Right renal cortex interstitium (tissue), 3 donors: ENCODE results near the gene ZNRD2. TPM values are rescaled to one million over a fixed set of nuclear protein-coding genes. Genes with fewer than 3 reads are reported as not detected.
"Not testable (repeated sequence)": the region's sequence is repeated elsewhere in the genome, so short reads cannot be mapped to it uniquely, and the experiment has no call there.

Source experiments
- DNase-seq, 3 donors: peaks; one replicate each; pipeline ENCODE4 v3.0.0-alpha.2; 2013; ENCODE audit warnings: low read depth in 3 of 3, low spot score in 2 of 3
- polyA plus RNA-seq, 3 donors: library from polyadenylated mRNA; unstranded; fragments of 120-200 nt; gene quantifications; one replicate each; pipeline ENCODE4 v1.2.1, GENCODE V29; 2013; ENCODE audit not compliant: insufficient read length in 3 of 3

Gene ZNRD2
- polyA plus RNA-seq, 3 donors, result 42.9 to 49.8 (median 43.2) TPM

DNA sequence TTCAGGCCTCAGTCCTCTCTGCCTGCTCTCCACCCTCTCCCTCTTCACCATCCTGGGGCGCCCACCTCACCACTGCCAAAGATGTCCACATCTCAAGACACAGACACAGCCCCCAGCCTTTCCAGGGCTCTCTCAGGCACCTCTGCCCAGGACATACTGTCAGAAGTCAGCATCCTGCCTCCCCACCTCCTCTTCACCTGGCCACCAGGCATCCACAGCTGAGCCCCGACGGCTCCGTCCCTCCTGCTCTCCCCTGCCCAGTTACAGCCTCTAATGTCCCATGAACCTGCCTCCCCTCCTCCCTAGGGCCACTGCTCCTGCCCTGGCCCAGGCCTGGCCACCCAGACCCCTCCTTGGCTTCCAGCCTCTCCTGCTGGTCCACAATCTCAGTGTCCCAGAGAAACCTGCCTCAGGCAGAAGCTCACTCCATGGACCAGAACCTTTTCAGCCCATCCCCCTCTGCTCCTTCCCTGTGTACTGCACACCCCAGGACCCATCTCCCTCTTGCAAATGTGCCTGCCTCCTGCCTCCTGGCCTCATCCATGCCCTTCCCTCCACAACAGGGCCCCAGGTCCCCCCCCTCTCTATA lies 15.3 kb upstream of the ZNRD2 start:
- DNase-seq, result no peak

DNA sequence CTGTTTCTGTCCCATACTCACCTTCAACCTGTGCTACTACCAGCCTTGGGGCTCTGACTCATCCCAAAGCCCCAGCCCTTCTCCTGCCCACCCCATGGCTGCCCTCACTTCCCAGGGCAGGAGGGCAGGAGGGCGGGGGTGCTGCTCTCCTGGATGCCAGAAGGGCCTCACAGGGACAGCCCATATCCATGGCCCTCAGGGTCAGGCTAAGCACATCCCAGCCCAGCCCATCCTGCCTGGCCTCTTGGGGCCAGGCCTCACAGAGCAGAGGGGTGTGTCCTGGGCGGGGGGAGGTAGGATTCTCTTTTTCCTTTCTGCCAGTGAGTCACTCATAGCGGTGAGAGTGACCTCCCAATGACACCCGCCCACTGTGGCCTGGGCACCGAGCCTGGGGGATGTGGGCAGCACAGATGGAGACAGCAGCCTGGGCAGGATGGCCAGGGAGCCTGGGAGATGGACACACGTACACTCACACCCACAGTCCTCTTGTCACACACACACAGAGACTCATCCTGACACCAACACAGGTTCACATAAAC lies 14.5 kb upstream of the ZNRD2 start:
- DNase-seq, result no peak

DNA sequence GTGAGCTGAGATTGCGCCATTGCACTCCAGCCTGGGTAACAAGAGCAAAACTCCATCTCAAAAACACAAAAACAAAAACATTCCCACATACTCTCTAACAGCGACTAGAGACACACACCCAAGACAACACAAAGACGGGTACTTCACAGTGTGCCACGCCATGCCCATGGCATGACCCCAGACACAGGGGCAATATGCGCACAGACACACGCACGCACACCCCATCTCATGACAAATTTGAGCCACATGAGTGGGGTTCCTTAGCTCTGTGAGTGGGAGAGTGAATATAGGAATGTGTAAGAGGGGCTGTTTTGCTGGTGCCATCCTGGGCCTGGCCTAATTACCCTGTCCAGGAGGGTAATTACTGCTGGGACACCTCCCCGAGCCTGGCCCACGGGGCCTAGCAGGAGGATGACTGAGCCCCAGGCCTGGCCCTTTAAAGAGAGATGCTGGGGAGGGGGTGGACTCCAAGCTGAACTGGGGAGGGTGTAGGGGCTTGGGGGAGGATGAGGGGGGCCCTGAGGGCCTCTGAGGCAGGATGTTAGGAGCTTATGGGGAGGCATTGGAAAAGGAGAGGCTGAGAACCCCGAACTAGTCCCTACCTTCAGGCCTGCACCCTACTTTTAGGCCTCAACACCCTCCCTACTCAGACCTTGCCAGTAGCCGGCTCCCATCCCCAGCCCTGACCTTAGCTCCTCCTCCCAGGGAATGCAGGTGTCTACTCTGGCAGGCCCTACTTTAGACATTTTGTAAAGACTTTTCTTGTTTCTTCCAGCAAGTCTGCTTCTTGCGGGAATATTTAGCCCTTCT lies 13.6 kb upstream of the ZNRD2 start:
- DNase-seq, result no peak

DNA sequence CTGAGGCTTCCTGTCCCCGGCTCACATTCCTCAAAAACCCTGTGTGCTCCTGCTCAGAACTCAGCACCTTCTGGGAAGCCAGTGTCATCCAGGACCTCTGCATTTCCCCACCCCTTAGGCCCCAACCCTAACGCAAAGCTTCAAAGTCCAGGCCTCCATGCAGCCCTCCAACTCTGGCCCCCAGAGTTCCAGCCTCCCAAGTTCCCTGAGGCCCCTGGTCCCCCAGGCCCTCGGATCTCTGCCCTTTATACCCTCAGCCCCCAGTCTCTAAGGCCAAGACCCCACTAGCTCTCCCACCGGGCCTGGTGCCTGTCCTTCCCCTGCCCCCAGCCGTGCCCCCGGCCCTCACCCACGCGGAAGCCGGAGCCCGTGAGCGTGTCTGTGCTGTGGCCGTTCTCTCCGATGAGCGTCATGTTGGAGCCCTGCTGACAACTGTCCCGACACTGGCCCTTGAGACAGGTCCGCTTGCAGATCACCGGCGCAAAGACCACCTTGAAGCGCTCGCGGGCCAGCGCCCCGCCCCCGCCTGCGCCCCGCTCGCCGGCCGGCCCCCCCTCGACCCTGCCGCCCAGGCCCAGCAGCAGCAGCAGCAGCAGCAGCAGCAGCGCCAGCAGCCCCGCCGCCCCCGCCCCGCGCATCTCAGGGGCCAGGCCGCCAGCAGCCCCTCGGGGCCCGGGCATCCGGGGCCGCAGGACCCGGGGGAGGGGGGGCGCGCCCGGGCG lies 12.8 kb upstream of the ZNRD2 start:
- DNase-seq, result no peak

DNA sequence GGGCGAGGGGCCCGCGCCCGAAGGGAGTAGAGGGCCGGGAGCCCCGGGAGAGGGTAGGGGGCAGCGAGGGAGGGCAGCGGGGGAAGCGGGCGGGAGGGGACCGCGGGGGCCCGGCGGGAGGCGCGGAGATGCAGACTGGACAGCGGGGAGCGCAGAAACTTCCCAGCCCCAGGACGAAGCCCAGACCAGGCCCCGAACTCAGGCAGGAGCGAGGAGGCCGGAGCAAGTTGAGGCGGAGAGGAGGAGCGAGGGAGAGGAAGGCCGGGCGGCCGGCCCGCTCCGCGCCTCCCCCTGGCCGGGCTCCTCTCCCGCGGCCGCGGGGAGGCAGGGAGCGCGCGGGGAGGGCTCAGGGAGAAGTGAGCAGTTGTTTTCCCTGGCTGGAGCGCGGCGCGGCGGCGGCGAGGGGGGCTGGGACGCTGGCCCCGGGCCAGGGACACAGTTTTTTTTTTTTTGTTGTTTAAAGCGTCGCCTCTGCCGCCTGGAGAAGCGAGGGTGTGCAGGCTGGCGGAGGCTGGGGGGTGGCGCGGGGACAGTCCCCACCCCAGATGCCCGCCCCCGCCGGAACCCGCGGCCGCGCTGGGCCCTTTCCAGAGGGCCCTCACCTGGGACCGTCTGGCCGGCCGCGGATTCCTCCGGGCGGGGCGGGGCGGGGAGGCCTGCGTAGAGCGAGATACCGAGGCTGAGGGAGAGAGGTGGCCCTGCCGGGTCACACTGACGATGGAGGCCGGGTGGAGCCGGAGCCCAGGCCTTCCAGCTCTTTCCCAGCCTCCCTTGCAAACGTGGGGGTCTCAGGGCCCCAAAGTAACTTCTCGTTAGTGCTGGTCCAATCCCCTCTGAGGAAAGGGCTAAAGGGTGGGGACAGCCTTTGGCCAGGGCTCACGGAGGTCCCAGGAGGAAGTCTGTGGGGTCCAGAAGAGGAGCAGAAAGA lies 12.0 kb upstream of the ZNRD2 start, which contains the start of gene LTBP3:
TSS of gene LTBP3 (minus strand) at position 358 of the 928 bp plus-strand sequence. CDS start 400 bp downstream, outside the sequence.
- no peak for DNase-seq

DNA sequence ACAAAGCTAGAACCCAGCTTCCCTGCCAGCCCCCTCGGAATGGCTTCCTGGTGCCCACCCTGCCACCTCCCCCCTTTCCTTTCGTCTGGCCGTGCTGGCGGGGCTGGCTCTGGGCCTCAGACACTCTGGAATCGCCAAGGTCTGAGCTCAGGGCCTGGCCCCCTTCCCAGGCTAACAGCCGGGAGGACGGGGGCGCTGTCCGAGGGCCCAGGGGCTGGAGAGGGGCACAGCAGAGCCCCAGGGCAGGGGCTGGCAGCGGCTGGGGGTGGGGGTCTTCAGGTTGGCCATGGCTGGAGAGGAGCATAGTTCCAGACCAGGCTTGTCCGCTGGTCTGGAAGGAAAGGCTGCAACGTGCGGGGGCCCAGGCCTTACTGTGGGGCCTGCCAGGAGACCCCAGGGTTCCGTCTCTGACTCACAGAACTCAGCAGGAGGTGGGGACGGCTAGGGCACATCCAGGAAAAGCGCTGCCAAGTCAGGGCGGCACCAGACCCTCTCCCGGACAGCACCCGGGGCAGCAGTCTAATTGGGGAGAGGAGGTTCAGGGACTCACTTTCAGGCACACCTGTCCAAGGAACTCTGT lies 11.3 kb upstream of the ZNRD2 start:
- no peak for DNase-seq

DNA sequence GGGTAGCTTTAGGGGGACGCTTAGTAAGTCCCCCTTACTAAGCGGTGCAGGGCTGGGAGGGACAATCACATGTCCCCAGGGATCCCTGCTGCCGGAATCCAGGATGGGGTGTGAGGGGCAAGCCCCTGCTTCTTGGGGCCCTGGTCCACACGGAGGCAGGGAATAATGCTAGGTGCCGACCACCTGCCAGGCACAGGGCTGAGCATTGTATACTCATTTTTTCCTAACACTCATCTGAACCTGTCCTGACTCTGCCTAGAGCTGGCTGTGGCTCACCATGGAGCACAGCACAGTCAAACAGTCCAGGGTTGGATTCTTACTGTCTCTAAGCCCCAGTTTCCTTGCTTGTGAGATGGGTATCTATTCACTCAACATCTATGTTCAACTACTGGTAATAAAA lies 10.7 kb upstream of the ZNRD2 start:
- DNase-seq, result no peak

DNA sequence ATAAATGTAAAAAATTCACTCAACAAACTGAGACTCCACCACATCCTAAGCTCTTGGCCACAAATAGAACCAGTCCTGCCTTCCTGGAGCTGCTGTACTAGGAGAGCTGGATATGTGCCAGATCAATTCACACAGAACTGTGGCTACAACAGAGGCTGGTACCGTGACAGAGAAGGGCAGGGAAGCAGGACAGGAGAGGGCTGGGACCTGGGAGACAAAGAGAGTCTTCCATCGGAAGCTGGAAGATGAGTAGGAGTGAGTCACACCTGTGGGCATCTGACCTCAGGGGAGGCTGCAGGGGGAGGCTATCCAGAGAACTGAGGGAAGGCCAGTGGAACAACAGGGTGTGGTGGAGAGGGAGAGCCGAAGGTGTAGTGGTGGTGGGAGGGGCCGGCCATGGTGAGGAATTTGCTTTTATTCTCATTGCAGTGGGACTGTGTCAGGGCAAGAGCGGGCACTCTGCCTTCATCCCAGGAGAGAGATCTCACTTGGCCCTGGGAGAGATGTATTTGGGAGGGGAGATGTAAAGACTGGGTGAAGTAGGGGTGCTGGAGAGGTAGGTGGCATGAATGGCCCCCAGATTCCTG lies 10.2 kb upstream of the ZNRD2 start:
- no peak for DNase-seq

DNA sequence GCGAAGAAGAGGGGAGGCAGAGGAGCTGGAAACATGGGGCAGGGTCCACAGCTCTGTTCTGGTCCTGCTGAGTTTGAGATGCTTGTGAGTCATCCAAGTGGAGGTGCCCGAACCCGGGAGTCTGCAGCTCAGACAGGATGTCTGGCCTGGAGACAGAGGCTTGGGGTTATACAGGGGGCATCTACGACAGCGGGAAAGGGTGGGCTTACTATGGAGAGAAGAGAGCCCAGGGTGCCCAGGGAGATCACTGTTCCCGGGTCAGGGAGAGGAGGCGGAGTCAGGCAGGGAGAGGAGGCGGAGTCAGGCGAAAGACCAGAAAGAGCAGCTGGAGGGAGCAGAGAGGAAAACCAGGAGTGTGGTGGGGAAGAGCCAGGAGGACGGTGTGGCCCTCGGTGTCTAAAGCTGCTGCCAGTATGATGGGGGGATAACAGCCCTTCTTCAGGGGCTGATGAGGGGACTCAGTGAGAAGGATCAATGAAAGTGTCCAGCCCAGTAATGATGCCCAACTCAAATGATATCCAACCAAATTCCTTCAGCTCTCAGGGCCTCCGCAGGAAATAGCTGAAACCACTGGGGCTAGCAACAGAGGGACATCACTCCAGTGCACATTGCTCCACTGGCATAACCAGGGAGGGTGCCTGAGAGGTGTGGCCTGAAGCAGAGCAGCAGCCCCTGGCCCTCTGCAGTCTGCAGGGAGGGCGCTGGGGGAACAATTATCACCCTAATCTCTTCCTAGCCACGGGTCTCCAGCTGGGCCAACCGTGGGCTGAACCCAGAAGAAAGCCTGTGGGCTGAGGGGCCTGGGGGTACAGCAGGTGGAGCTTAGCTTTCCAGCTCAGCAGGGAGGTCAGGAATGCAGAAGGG lies 9.5 kb upstream of the ZNRD2 start:
- no peak for DNase-seq

DNA sequence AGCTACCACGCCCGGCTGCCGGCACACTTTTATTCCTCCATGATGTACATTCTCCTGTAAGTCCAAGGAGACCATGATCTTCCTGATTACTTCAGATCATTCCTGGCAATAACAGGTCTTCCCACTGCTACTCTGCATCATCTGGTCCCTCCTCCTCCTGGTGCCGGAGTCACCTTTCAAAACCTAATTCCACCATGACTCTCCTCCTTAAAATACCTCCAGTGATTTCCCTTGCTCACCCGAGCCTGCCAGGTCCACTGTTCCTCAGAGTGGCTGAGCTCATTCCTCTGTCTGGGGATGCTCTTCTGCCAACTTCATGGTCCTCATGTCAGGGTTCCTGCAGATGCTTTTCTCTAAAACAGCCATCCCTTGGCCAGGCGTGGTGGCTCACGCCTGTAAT lies 8.3 kb upstream of the ZNRD2 start:
- DNase-seq, result no peak

DNA sequence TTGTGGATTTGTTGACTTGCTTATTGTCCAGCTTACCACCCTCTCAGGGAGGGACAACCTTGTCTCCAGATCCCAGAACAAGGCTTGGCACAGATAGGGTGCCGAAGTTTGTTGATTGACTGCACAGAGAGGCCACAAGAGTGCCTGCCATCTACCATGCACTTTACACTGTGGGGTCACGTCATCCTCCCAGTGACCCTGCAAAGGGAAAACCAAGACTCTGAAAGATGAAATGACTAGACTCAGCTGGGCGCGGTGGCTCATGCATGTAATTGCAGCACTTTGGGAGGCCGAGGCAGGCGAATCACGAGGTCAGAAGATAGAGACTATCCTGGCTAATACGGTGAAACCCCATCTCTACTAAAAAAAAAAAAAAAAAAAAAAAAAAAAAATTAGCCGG lies 7.5 kb upstream of the ZNRD2 start:
- no peak for DNase-seq

DNA sequence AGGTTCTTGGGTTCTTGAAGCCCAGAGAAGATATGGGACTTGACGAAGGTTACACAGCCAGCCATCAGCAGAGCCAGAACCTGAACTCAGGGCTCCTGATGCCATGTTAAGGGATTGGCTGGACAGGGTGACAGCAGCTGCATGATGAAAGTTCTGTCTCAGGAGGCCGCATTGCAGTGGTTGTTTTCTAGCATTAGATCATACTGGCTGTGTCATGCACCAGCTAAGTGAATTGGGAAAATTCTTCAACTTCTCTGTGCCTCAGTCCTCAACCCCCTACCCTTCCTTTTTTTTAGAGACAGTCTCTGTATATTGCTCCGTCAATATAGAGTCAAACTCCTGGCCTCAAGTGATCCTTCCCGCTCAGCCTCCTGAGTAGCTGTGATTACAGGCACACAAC lies 6.7 kb upstream of the ZNRD2 start:
- DNase-seq, result no peak

DNA sequence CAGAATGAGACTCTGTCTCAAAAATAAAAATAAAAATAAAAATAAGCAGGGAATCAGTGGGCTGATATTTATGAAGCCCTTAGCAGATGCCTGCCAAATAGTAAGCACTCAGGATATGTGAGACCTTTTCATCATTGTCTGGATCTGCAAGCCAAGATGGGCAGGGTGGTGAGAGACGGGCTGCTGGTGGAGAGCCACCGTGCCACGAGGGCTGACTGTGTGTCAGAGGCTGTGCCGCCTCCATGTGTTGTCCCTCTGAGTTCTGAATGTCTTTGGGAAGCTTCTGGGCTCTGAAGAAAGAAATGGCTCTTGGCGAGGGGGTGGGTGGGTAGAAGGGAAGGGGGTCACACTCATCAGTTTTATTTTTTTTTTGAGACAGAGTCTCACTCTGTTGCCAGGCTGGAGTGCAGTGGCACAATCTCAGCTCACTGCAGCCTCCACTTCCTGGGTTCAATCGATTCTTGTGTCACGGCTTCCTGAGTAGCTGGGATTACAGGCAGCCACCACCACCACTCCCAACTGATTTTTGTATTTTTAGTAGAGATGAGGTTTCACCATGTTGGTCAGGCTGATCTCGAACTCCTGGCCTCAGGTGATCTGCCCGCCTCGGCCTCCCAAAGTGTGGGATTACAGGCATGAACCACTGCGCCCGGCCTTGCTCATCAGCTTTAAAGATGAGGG lies 5.3 kb upstream of the ZNRD2 start:
- not testable (repeated sequence) for DNase-seq

DNA sequence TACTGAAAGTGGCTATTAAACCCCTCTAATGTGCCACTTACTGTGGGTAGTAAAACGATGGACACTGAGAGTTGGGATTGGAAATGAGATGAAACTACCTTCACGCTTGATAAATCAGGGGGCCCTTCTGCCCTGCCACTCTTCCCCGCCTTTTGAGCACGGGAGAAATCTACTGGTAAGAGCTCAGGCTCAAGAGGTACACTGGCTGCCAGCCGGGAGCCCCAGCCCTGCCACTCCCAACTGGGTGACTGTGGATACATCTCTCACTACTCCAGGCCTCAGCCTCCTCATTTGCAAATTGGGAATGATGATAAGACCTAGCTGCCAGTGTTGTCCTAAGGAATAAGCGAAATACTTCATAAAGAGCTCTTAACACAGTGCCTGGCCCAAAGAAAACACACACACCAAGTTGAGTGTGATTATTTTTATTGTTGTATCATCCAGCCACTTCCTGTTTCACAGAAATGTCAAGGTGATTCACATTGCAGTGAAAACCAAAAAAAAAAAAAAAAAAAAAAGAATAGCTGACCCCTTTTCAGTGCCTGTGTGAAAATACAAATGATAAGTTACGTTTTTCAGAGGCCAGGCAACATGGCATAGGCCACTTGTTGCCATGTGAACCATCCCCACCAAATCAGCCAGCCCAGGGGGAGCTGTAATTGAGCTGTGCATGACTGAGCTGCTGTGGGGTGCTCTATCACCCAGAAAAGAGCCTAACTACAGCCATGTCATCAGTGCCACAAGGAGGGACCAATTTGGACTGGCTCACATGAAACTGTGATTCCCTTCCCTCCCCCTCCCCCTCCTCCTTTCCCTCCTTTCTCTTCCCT lies 4.4 kb upstream of the ZNRD2 start:
- no peak for DNase-seq

DNA sequence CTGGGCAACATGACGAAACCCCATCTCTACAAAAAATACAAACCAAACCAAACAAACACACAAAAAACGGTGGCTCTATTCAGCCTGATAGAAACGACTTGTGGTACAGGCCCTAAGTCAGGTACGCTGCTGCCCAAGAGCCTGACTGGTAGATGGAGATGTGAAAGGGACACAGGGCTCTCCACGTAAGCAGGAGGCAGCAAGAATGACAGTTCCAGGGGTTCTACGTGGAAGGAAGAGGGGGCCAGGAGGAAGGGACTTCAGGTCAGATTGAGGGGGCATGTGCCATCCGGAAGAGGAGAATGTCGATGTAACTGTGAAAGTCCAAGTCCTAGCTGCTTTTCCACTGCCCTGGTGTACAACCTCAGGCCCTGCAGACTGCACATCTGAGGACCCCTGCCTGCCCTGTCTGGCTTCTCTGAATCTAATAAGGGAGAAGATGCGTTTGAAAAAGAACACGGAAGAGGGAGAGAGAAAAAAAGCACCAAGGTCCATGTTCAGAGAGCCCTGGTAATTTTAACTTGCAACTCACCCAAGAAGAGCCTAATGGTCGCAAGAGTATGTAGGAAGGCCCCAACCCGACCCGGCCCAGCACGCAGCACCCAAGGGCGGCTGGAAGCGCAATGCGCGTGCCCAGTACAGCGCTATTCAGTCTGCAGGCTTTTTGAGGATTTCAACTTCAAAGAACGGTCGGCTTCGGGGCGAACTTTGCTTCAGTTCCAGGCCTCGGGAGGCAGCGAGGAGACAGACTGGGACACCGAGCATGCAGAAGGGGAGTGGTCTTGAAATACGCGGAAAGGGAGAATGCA lies 909 bp upstream of the ZNRD2 start:
- DNase-seq, result no peak

DNA sequence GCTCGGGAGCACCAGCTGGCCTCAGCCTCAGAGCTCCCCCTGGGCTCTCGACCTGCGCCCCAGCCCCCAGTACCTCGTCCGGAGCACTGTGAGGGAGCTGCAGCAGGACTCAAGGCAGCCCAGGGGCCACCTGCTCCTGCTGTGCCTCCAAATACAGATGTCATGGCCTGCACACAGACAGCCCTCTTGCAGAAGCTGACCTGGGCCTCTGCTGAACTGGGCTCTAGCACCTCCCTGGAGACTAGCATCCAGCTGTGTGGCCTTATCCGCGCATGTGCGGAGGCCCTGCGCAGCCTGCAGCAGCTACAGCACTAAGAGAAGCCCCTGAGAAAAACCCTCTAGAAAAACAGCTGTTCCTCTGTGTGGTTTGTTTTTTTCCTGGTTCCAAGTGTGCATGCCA lies 1.1 kb downstream of the ZNRD2 start:
- no peak for DNase-seq
